ENCODE results near the gene PLEKHA3. TPM values are rescaled to one million over a fixed set of nuclear protein-coding genes. Genes with fewer than 3 reads are reported as not detected.
A peak's percentile ranks its signal among the peaks of the same experiment; 100 is the strongest.
"Not testable (repeated sequence)": the region's sequence is repeated elsewhere in the genome, so short reads cannot be mapped to it uniquely, and the experiment has no call there.

PLEKHA3 gene
- total and polyA plus RNA-seq, 5 donors from 2014 or later = 26.4 to 39.0 (median 28.2) TPM

DNA sequence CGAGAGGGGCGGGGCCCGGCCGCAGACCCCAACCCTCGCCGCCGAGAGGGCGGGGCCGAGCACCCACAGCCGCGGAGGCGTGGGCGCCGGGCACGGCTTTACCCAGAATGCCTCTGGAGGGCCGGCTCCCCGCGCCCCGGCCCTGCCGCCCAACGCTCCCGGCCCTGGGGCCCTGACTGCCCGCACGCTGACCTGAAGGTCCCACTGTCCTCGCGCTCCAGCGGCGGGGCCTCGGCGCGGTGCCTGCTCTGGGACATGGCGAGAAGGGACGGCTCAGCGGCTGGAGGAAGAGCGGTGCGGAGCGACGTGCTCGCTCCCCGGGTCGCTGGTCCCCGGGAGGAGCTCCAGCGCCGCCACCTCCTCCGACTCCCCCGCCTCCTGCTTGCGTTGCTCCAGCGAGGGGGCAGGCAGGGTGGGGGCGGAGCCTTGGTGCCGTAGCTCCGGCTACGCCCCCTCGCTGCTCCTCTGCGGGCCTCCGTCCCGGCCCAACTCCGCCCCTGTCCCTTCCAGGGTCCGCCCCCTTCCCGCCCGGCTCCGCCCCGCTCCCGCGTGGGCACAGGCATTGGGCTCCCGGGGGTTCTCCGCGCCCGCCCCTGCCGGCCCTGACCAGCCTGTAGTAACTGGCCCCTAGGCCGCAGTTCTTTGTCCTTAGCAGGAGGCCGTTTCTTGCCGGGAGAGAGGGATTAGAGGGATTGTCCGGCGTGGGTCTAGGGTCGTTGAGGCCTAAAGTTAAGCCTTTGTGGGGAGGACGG is 29.3 kb upstream of the PLEKHA3 start, which contains the start of the genes PJVK and PRKRA:
Gene PJVK (plus strand): TSS at position 605 of the 752 bp plus-strand sequence. CDS start 2,032 bp downstream, outside the sequence.
Gene PRKRA (minus strand): TSS at position 402 of the 752 bp plus-strand sequence. CDS start 145 bp downstream, at position 257.
- H3K36me3 ChIP-seq (ENCODE audit: control insufficient read depth, insufficient read depth, low read length) = peaks cover 21% of the 10 kb centered on the region
- DNase-seq (peak; percentile 92 to 97 (median 93)), ATAC-seq (ENCODE audit: low read depth in 2 of 2) (peak; percentile 91 to 92)
- H3K27ac Mint-ChIP-seq = peak within 1 kb of the TSS; percentile 88 to 95 (median 93)
- peak within 1 kb of the TSS; percentile 88 for H3K4me3 ChIP-seq (ENCODE audit: low read depth, low read length)
- H3K9me3 Mint-ChIP-seq = no peaks in the 10 kb centered on the region
- no peaks in the 10 kb centered on the region for H3K27me3 ChIP-seq (ENCODE audit: control insufficient read depth, insufficient read depth, low read length)
- H3K27ac ChIP-seq (ENCODE audit: insufficient read depth, low read length, poor library complexity, severe bottlenecking) = peak within 1 kb of the TSS; percentile 98
- H3K27me3 Mint-ChIP-seq = peaks cover 5% of the 10 kb centered on the region
- H3K4me1 ChIP-seq (ENCODE audit: control insufficient read depth, insufficient read depth, low read length, poor library complexity, severe bottlenecking) = peaks cover 24% of the 10 kb centered on the region
- peaks cover 18 to 37% (median 31%) of the 10 kb centered on the region in 4 donors for H3K4me1 Mint-ChIP-seq
- H3K4me3 Mint-ChIP-seq = peak within 1 kb of the TSS; percentile 90 to 99 (median 95)
- H3K36me3 Mint-ChIP-seq = peaks cover 11% of the 10 kb centered on the region
- H3K9me3 ChIP-seq (ENCODE audit: control insufficient read depth in 2 of 2, low read length in 2 of 2) = no peaks in the 10 kb centered on the region

DNA sequence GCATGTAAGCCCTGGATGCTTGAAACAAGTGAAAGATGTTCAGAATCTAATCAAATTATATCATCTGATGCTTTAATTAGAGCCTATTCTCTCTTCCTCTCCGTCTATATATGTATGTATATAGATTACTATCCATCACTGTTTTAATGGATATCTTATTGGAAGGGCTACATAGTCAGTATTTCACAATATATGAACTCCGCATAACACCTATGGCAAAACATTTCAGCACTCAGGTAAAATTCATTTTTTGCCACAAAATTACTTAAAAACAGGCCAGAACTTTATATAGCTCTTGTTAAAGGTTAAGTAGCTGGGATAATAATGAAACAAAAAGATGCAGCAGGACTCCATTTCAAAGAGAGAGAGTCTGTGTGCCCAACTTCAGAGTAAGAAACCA is 27.9 kb upstream of the PLEKHA3 start:
- H3K27me3 Mint-ChIP-seq = peaks cover 6% of the 10 kb centered on the region
- peaks cover 12% of the 10 kb centered on the region for H3K36me3 ChIP-seq (ENCODE audit: control insufficient read depth, insufficient read depth, low read length)
- no peak overlapping the region for H3K27ac ChIP-seq (ENCODE audit: insufficient read depth, low read length, poor library complexity, severe bottlenecking)
- H3K27ac Mint-ChIP-seq = no peak overlapping the region
- peak overlapping the region; percentile 81 to 99 (median 89) for H3K4me3 Mint-ChIP-seq
- no peaks in the 10 kb centered on the region for H3K27me3 ChIP-seq (ENCODE audit: control insufficient read depth, insufficient read depth, low read length)
- ATAC-seq (ENCODE audit: low read depth in 2 of 2) (no peak), DNase-seq (no peak)
- peaks cover 24% of the 10 kb centered on the region for H3K4me1 ChIP-seq (ENCODE audit: control insufficient read depth, insufficient read depth, low read length, poor library complexity, severe bottlenecking)
- peaks cover 18 to 36% (median 27%) of the 10 kb centered on the region in 4 donors for H3K4me1 Mint-ChIP-seq
- no peak overlapping the region for H3K4me3 ChIP-seq (ENCODE audit: low read depth, low read length)
- H3K9me3 Mint-ChIP-seq = no peaks in the 10 kb centered on the region
- H3K36me3 Mint-ChIP-seq = peaks cover 8% of the 10 kb centered on the region
- no peaks in the 10 kb centered on the region for H3K9me3 ChIP-seq (ENCODE audit: control insufficient read depth in 2 of 2, low read length in 2 of 2)

DNA sequence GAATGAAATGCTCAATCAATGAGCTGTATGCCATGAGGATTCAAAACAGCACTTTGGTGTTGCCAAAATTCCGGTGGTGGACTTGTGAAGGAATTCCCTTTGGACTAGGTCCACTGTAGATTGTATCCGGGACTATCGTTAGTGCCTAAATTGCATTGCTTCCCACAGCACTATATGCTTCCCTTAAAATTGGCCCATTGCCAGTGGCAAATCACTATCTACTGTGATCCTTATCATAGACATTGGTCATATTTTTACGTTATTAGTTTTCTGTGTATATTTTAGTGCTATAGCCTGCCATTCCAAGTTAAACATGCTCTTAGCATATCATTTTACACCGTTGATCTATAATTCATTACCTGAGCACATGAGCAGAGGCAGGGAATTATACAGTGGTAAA is 27.4 kb upstream of the PLEKHA3 start:
- Mint-ChIP-seq H3K27me3 (peaks cover 10% of the 10 kb centered on the region), H3K4me3 (no peak overlapping the region), H3K4me1 (peaks cover 18 to 33% (median 25%) of the 10 kb centered on the region in 4 donors), H3K36me3 (peaks cover 7% of the 10 kb centered on the region), H3K27ac (no peak overlapping the region), H3K9me3 (no peaks in the 10 kb centered on the region)
- no peaks in the 10 kb centered on the region for H3K27me3 ChIP-seq (ENCODE audit: control insufficient read depth, insufficient read depth, low read length)
- H3K4me3 ChIP-seq (ENCODE audit: low read depth, low read length) = peak overlapping the region; percentile 10
- peaks cover 24% of the 10 kb centered on the region for H3K4me1 ChIP-seq (ENCODE audit: control insufficient read depth, insufficient read depth, low read length, poor library complexity, severe bottlenecking)
- H3K36me3 ChIP-seq (ENCODE audit: control insufficient read depth, insufficient read depth, low read length) = peaks cover 10% of the 10 kb centered on the region
- H3K9me3 ChIP-seq (ENCODE audit: control insufficient read depth in 2 of 2, low read length in 2 of 2) = no peaks in the 10 kb centered on the region
- H3K27ac ChIP-seq (ENCODE audit: insufficient read depth, low read length, poor library complexity, severe bottlenecking) = no peak overlapping the region
- DNase-seq = no peak
- no peak for ATAC-seq (ENCODE audit: low read depth in 2 of 2)

DNA sequence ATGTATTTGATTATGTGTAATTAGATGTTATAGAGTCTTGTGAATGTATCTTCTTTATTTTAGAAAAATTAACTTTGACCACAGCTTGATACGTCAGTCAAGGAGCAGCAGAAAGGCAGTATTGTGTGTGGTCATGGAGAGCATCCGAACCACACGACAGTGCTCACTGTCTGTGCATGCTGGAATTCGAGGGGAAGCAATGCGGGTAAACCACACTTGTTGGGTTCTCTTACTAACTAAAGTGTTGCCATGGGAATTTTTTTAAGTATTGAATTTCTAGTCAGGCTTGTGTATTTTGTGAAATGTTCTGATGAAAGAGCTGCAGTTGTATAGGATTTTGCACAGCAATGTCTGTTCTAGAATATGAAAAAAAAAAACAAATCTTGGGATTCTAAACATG is 24.3 kb upstream of the PLEKHA3 start:
- peaks cover 15% of the 10 kb centered on the region for H3K27me3 Mint-ChIP-seq
- peaks cover 0 to 7% (median 5%) of the 10 kb centered on the region in 4 donors for H3K4me1 Mint-ChIP-seq
- no peaks in the 10 kb centered on the region for H3K9me3 Mint-ChIP-seq
- ATAC-seq (ENCODE audit: low read depth in 2 of 2) (no peak), DNase-seq (no peak)
- Histone ChIP-seq H3K4me3 (ENCODE audit: low read depth, low read length) (no peak overlapping the region), H3K4me1 (ENCODE audit: control insufficient read depth, insufficient read depth, low read length, poor library complexity, severe bottlenecking) (peaks cover 8% of the 10 kb centered on the region), H3K36me3 (ENCODE audit: control insufficient read depth, insufficient read depth, low read length) (no peaks in the 10 kb centered on the region), H3K9me3 (ENCODE audit: control insufficient read depth in 2 of 2, low read length in 2 of 2) (no peaks in the 10 kb centered on the region), H3K27ac (ENCODE audit: insufficient read depth, low read length, poor library complexity, severe bottlenecking) (no peak overlapping the region), H3K27me3 (ENCODE audit: control insufficient read depth, insufficient read depth, low read length) (no peaks in the 10 kb centered on the region)
- H3K27ac Mint-ChIP-seq = no peak overlapping the region
- no peaks in the 10 kb centered on the region for H3K36me3 Mint-ChIP-seq
- peak overlapping the region in 1 of 4 donors; percentile 15 for H3K4me3 Mint-ChIP-seq

DNA sequence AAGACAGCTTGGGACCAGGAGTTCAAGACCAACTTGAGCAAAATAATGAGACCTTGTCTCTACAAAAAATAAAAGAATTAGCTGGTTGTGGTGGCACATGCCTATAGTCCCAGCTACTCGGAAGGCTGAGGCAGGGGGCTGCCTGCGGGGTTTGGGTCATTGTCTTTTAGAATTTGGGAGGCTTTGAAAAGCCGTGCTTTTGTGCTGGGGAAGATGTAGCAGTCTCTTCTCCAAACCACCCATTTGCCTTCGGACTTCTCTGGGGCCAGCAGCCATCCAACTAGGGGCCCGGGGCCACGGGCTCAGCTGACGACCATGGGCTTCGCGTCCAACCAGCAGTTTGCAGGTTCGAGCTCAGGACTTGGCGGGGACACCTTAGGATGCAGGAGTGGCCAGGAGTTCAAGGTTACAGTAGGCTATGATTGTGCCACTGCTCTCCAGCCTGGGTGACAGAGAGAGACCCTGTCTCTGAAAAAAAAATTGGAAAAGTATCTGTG is 22.8 kb upstream of the PLEKHA3 start:
- no peak for ATAC-seq (ENCODE audit: low read depth in 2 of 2)
- Mint-ChIP-seq H3K4me3 (no peak overlapping the region), H3K27ac (no peak overlapping the region), H3K4me1 (peaks cover 0 to 1% (median 0%) of the 10 kb centered on the region in 4 donors), H3K27me3 (peaks cover 15% of the 10 kb centered on the region), H3K36me3 (no peaks in the 10 kb centered on the region), H3K9me3 (no peaks in the 10 kb centered on the region)
- Histone ChIP-seq H3K4me1 (ENCODE audit: control insufficient read depth, insufficient read depth, low read length, poor library complexity, severe bottlenecking) (no peaks in the 10 kb centered on the region), H3K4me3 (ENCODE audit: low read depth, low read length) (no peak overlapping the region), H3K27me3 (ENCODE audit: control insufficient read depth, insufficient read depth, low read length) (no peaks in the 10 kb centered on the region), H3K36me3 (ENCODE audit: control insufficient read depth, insufficient read depth, low read length) (no peaks in the 10 kb centered on the region), H3K27ac (ENCODE audit: insufficient read depth, low read length, poor library complexity, severe bottlenecking) (no peak overlapping the region), H3K9me3 (ENCODE audit: control insufficient read depth in 2 of 2, low read length in 2 of 2) (no peaks in the 10 kb centered on the region)
- DNase-seq = no peak

DNA sequence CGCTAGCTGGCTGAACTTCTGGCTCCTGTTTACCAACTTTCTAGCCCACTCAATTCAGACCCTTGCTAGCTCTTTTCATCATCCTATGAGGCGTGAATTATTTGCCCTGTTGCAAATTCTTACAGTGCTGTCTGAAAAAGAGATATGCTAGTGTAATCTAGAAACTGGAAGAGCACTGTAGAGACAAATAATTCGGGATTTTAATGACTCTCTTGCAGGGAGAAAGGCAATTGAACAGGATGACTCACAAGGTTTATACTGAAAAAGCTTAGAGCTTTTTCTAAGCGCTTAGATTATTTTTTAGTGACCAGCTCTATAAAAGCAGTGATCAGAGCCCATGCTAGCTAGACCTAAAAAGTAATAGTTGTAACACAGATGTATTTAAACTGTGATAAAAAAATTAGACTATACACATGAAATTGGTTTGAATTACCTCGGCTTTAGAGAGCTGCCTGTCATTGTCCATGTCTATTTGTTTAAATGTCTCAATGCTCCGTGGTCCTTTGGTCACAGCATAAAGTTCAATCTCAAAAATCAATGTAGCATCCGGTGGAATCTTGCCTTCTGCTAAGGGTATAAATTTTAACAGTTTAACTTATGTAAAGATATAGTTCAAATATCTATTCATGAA is 10.9 kb upstream of the PLEKHA3 start:
- H3K27me3 ChIP-seq (ENCODE audit: control insufficient read depth, insufficient read depth, low read length) = no peaks in the 10 kb centered on the region
- Mint-ChIP-seq H3K36me3 (peaks cover 8% of the 10 kb centered on the region), H3K4me1 (peaks cover 0 to 5% (median under 1%) of the 10 kb centered on the region in 4 donors), H3K27ac (no peak overlapping the region), H3K9me3 (no peaks in the 10 kb centered on the region), H3K27me3 (no peaks in the 10 kb centered on the region), H3K4me3 (no peak overlapping the region)
- H3K4me3 ChIP-seq (ENCODE audit: low read depth, low read length) = no peak overlapping the region
- H3K4me1 ChIP-seq (ENCODE audit: control insufficient read depth, insufficient read depth, low read length, poor library complexity, severe bottlenecking) = no peaks in the 10 kb centered on the region
- ATAC-seq (ENCODE audit: low read depth in 2 of 2) (no peak), DNase-seq (no peak)
- no peaks in the 10 kb centered on the region for H3K9me3 ChIP-seq (ENCODE audit: control insufficient read depth in 2 of 2, low read length in 2 of 2)
- no peak overlapping the region for H3K27ac ChIP-seq (ENCODE audit: insufficient read depth, low read length, poor library complexity, severe bottlenecking)
- no peaks in the 10 kb centered on the region for H3K36me3 ChIP-seq (ENCODE audit: control insufficient read depth, insufficient read depth, low read length)

DNA sequence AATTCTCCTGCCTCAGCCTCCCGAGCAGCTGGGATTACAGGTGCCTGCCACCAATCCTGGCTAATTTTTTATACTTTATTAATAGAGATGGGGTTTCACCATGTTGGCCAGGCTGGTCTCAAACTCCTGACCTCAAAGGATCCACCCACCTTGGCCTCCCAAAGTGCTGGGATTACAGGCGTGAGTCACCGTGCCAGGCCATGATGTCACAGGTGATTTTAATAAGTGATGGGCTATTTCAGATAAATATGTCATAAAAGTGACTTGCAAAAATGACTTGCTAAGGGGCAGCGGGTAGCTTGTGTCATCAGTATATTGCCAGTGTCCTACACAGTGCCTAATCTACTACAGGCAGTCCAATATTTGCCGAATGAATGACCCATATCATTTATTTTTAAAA is 8.9 kb upstream of the PLEKHA3 start:
- not testable (repeated sequence) for H3K27ac ChIP-seq (ENCODE audit: insufficient read depth, low read length, poor library complexity, severe bottlenecking); H3K36me3 ChIP-seq (ENCODE audit: control insufficient read depth, insufficient read depth, low read length); H3K27ac Mint-ChIP-seq; H3K4me1 Mint-ChIP-seq; H3K4me3 ChIP-seq (ENCODE audit: low read depth, low read length); H3K4me3 Mint-ChIP-seq; H3K27me3 ChIP-seq (ENCODE audit: control insufficient read depth, insufficient read depth, low read length); H3K36me3 Mint-ChIP-seq; DNase-seq; H3K4me1 ChIP-seq (ENCODE audit: control insufficient read depth, insufficient read depth, low read length, poor library complexity, severe bottlenecking); H3K27me3 Mint-ChIP-seq; H3K9me3 Mint-ChIP-seq; ATAC-seq (ENCODE audit: low read depth in 2 of 2); H3K9me3 ChIP-seq (ENCODE audit: control insufficient read depth in 2 of 2, low read length in 2 of 2)
